ENCODE data around the gene HMGA1. TPM values are rescaled to one million over a fixed set of nuclear protein-coding genes. Genes with fewer than 3 reads are reported as not detected.

The HMGA1 gene
- total RNA-seq, 4 donors from 2014 or later, result 23.2 to 112 (median 63.2) TPM

GRCh38 chr6:34246249-34246562 lies 9.5 kb downstream of the HMGA1 start:
- Histone ChIP-seq H3K27me3 (no peaks in the 10 kb centered on the region), H3K9me3 (no peaks in the 10 kb centered on the region), H3K27ac (no peak overlapping the region), H3K4me3 (no peak overlapping the region), H3K36me3 (no peaks in the 10 kb centered on the region), H3K4me1 (peaks cover 10 to 31% (median 21%) of the 10 kb centered on the region in 4 donors)
- DNase-seq, result no peak
- no peak for TF ChIP-seq POLR2A (IDR thresholded peaks at IDR 0.05)
- TF ChIP-seq EP300 (IDR thresholded peaks at IDR 0.05; ENCODE audit: low read depth), result no peak
- TF ChIP-seq CTCF (IDR thresholded peaks at IDR 0.05), result no peak
- TF ChIP-seq POLR2AphosphoS5 (IDR thresholded peaks at IDR 0.05), result no peak
- WGBS, 2 donors (ENCODE audit: low coverage in 1 of 2), result 77% methylated on average over 2 of the region's 2 CpGs; no CpG with 5 or more reads in 1 of the 2 donors
- in situ Hi-C loops (cut with MboI; ENCODE audit: low pct_ligation_motif_present in 1 of 4, low pct_unique_long_range_greater_than_20kb in 1 of 4, low sequenced_read_pairs in 3 of 4), result loop anchor here in 1 of 4 donors (10.0 kb wide), 1 partner anchor 169 kb away; no protein-coding TSS in a partner anchor
- intact Hi-C loops (cut with DNase I; ENCODE audit: low total_unique reads), result loop anchor here (5.0 to 10.0 kb wide), 2 partner anchors 146 to 169 kb away; partner anchors contain the start of gene NUDT3

- 63% methylated on average over 8 of the region's 8 CpGs; no CpG with 5 or more reads in 1 of the 2 donors for WGBS, 2 donors (ENCODE audit: low coverage in 1 of 2)
- Histone ChIP-seq H3K36me3 (no peaks in the 10 kb centered on the region), H3K27ac (no peak overlapping the region), H3K27me3 (no peaks in the 10 kb centered on the region), H3K9me3 (no peaks in the 10 kb centered on the region), H3K4me1 (peaks cover 10 to 31% (median 21%) of the 10 kb centered on the region in 4 donors), H3K4me3 (no peak overlapping the region)
- intact Hi-C loops (cut with DNase I; ENCODE audit: low total_unique reads), result loop anchor here (5.0 to 10.0 kb wide), 2 partner anchors 146 to 168 kb away; partner anchors contain the start of gene NUDT3
- in situ Hi-C loops (cut with MboI; ENCODE audit: low pct_ligation_motif_present in 1 of 4, low pct_unique_long_range_greater_than_20kb in 1 of 4, low sequenced_read_pairs in 3 of 4), result loop anchor here in 1 of 4 donors (10.0 kb wide), 1 partner anchor 168 kb away; no protein-coding TSS in a partner anchor
- TF ChIP-seq POLR2AphosphoS5 (IDR thresholded peaks at IDR 0.05) (no peak), POLR2A (IDR thresholded peaks at IDR 0.05) (no peak), EP300 (IDR thresholded peaks at IDR 0.05; ENCODE audit: low read depth) (no peak), CTCF (IDR thresholded peaks at IDR 0.05) (peak in 2 of 5 experiments; percentile 18 to 24)
- no peak for DNase-seq
These were observed 10.1 kb downstream of the HMGA1 start for GRCh38 chr6:34246563-34247391.

GRCh38 chr6:34247481-34248197 lies 11.0 kb downstream of the HMGA1 start:
- Histone ChIP-seq H3K4me3 (no peak overlapping the region), H3K9me3 (no peaks in the 10 kb centered on the region), H3K4me1 (peaks cover 10 to 31% (median 21%) of the 10 kb centered on the region in 4 donors), H3K27ac (peak overlapping the region; percentile 87 to 91 (median 88)), H3K36me3 (no peaks in the 10 kb centered on the region), H3K27me3 (no peaks in the 10 kb centered on the region)
- intact Hi-C loops (cut with DNase I; ENCODE audit: low total_unique reads) (loop anchor here (5.0 to 10.0 kb wide), 2 partner anchors 145 to 167 kb away; partner anchors contain the start of gene NUDT3), in situ Hi-C loops (cut with MboI; ENCODE audit: low pct_ligation_motif_present in 1 of 4, low pct_unique_long_range_greater_than_20kb in 1 of 4, low sequenced_read_pairs in 3 of 4) (loop anchor here in 1 of 4 donors (10.0 kb wide), 1 partner anchor 167 kb away; no protein-coding TSS in a partner anchor)
- 85% methylated on average over 6 of the region's 6 CpGs; no CpG with 5 or more reads in 1 of the 2 donors for WGBS, 2 donors (ENCODE audit: low coverage in 1 of 2)
- no peak for TF ChIP-seq CTCF (IDR thresholded peaks at IDR 0.05)
- TF ChIP-seq POLR2AphosphoS5 (IDR thresholded peaks at IDR 0.05), result no peak
- TF ChIP-seq POLR2A (IDR thresholded peaks at IDR 0.05), result no peak
- no peak for TF ChIP-seq EP300 (IDR thresholded peaks at IDR 0.05; ENCODE audit: low read depth)
- no peak for DNase-seq
